Putamen (tissue), 1 donor: Measurements from ENCODE around the gene STAC.

Source experiments
- DNase-seq: peaks from one replicate; pipeline ENCODE4 v3.0.0-alpha.2; 2016; ENCODE audit warnings: low spot score

STAC gene

GRCh38 chr3:36595511-36595910, 215.2 kb downstream of the STAC start:
- DNase-seq = no peak

- DNase-seq = no peak
These were observed 216.1 kb downstream of the STAC start for GRCh38 chr3:36596419-36596818.

DNA sequence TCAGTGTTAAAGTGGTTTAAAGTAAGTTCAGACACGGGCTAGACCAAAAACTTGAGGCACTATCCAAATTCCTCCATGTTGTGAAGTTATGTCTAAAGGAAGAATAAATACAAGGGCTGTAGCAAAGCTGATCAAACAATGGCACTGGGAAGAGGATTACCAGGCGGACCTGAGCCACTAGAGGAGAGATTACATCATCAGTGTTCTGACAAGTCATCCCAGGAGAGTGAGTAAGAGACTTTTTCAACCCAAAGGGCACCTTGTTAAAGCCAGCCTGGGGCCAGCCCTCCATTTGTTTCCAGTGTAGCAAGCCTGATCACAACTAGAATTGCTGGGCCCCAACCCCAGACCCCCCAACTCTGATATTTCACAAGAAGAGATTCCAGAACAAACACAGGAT, 217.1 kb downstream of the STAC start:
- DNase-seq = no peak
